B cell (primary cell): ENCODE results near the gene STEAP4.

Experiments used
- EZH2 ChIP-seq: IDR thresholded peaks from 2 replicates; pipeline ENCODE4 v1.6.1; 2012; ENCODE audit warnings: borderline replicate concordance, low read depth, mild to moderate bottlenecking, moderate library complexity, low read length; ENCODE audit not compliant: insufficient read depth, poor library complexity, severe bottlenecking
- TF ChIP-seq, protein P1 (sequence below): fragments of 200-600 bp; IDR thresholded peaks from one replicate; pipeline ENCODE4 v1.8.0; 2022; ENCODE audit warnings: antibody characterized with exemption, mild to moderate bottlenecking

DNA sequence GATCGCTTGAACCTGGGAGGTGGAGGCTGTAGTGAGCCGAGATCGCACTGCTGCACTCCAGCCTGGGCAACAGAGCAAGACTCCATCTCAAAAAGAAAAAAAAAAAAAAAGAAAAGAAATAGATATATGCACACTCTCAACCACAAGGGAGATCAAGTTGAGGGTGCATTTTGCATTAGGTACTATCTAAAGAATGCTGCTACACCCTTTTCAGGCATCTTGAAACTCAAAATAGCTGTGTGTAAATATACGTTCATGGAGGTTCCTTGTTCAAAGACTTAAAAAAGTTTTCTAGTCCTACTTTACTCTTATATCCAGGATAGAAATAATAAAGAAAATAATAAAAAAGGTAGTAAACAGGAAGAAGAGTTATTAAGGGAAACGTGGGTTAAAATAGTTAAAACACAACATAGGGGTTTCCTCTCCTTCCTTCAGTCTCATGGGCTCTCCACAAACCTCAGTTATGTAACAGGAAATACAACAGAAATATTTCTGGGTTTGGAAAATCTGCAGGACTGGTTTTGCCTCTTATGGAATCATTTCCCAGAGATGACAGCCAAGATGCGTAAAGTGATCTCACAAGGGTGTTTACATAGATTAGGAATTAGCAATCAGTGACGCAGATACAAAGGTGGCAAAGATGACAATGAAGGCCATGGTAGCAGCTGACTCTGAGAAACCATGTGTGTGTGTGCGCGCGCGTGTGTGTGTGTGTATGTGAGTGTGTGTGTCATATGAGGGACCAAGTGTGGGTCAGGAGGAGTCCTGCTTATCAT is 15.1 kb downstream of the STEAP4 start:
- TF ChIP-seq, protein P1, sequence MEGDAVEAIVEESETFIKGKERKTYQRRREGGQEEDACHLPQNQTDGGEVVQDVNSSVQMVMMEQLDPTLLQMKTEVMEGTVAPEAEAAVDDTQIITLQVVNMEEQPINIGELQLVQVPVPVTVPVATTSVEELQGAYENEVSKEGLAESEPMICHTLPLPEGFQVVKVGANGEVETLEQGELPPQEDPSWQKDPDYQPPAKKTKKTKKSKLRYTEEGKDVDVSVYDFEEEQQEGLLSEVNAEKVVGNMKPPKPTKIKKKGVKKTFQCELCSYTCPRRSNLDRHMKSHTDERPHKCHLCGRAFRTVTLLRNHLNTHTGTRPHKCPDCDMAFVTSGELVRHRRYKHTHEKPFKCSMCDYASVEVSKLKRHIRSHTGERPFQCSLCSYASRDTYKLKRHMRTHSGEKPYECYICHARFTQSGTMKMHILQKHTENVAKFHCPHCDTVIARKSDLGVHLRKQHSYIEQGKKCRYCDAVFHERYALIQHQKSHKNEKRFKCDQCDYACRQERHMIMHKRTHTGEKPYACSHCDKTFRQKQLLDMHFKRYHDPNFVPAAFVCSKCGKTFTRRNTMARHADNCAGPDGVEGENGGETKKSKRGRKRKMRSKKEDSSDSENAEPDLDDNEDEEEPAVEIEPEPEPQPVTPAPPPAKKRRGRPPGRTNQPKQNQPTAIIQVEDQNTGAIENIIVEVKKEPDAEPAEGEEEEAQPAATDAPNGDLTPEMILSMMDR, result no peak
- TF ChIP-seq EZH2, result no peak
